Testis (tissue), 2 donors: Measurements from ENCODE around the gene GPR78.

Experiments used
- CTCF ChIP-seq, 3 experiments: fragments of 450-650 bp in 2 of 3; fragments of 200-600 bp in 1 of 3; sonication (generic) in 1 of 3; IDR thresholded peaks; one replicate each; pipeline ENCODE4 v1.5.1; 2016 to 2019; ENCODE audit warnings: antibody characterized with exemption in 3 of 3, mild to moderate bottlenecking in 2 of 3, moderate library complexity in 1 of 3
- POLR2A ChIP-seq: fragments of 450-650 bp; IDR thresholded peaks from one replicate; pipeline ENCODE4 v1.6.1; 2017; ENCODE audit warnings: antibody characterized with exemption, mild to moderate bottlenecking, moderate library complexity

GRCh38 chr4:8552024-8552423, 28.2 kb upstream of the GPR78 start:
- TF ChIP-seq CTCF (IDR thresholded peaks at IDR 0.05) = no peak
- TF ChIP-seq POLR2A = no peak
